ENCODE results near the gene EPM2A.

DNA sequence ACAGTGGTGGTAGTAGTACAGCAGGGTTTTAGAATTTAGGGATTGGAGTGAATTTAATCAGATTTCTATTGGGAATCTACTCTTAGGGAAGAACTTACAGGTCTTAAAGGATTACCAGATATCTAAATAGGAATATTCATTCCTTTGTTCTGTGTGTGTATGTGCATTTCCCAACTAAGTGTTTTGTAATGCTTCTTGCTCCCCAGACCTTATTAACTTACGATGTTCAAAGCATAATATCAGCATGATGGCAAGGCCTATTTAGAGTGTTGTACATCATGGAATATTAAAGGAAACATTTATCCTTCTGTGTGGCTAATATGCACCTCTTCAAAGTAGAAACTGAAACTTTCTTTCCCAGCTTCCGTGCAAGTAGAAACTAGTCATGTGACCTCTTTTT is 133.9 kb downstream of the EPM2A start:
- TF ChIP-seq HDAC6 (IDR thresholded peaks at IDR 0.05; ENCODE audit: unreplicated experiment) (no peak), MYC (IDR thresholded peaks at IDR 0.05; ENCODE audit: insufficient read depth, insufficient read length, insufficient replicate concordance, low read length, severe bottlenecking) (no peak), GATAD2B (conservative IDR thresholded peaks at IDR 0.05; ENCODE audit: low read depth) (no peak)
